GM21717 (cell line): ENCODE data around the gene HTRA2.

Experiments used
- ATAC-seq: cut with Tn5 transposase; IDR thresholded peaks from one replicate; pipeline ENCODE4 v1.9.1; 2021; ENCODE audit warnings: mild to moderate bottlenecking, moderate library complexity; ENCODE audit not compliant: unreplicated experiment

HTRA2 gene

GRCh38 chr2:74515271-74515980, 14.3 kb upstream of the HTRA2 start:
- no peak for ATAC-seq

DNA sequence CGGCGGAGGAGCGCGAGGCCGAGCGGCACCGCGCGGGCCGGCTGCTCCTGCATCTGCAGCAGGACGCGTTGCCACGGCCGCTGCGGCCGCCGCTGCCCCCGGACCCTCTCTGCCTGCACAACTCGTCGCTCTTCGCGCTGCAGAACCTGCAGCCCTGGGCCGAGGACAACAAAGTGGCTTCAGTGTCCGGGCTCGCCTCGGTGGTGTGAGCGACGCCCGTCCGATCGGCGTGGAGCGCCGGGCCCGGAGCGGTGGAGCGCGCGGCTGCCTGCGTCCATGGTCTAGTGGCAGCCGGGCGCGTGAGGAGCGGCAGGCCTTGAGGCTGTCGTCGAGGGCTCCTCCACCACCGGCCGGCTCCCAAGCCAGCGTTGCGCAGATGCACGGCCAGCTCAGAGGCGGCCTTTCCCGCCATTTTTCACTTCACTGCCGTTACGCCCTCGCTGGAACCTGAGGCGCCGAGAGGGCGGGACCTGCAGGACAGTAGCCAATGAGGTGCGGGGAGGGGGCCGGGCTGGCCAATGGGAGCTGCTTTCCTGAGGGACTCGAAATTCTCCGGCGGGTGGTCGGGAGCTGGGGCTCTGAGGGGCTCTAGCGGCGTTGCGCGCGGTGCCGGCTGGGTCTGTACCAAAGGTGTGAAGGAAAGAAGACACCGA, 13.6 kb upstream of the HTRA2 start:
- no peak for ATAC-seq

DNA sequence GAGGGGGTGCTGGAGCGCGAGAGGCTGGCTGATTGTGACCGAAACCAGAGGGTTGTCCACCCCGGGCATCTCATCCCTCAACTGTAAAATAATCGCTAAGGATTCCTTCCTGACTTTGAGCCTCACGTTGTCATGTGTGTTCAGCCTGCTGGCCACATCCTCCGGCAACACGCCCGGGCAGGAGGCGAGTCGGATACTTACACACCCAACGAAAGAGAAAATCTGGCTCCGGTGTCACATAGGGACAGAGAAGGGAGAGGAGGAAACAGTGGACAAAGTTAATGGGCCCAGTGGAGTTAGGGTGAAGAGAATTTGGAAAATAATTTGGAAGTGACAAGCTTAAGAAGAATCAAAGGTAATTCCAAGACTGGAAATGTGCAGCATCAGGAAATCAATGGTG, 13.1 kb upstream of the HTRA2 start:
- no peak for ATAC-seq

DNA sequence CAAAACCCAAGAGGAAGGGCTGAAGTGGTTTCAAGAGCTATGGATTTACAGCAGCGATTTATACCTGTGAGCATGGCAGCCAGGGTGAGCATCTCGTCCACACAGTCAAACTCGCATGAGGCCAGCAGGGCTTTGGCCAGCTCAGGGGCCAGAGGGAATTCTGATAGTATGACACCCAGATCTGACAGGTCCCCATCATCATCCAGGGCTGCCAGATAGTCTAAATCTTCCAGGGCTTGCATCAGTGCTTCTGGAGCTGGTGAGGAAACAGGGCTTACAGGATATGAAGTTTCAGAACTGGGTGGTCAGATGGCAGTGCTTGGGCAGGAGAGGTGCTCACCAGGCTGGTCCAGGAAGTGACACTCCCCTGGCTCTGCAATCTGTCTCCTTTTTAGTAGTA, 7.2 kb upstream of the HTRA2 start:
- ATAC-seq: no peak

GRCh38 chr2:74524005-74524404, 5.7 kb upstream of the HTRA2 start:
- no peak for ATAC-seq

GRCh38 chr2:74524955-74525716, 4.6 kb upstream of the HTRA2 start:
- ATAC-seq: no peak

DNA sequence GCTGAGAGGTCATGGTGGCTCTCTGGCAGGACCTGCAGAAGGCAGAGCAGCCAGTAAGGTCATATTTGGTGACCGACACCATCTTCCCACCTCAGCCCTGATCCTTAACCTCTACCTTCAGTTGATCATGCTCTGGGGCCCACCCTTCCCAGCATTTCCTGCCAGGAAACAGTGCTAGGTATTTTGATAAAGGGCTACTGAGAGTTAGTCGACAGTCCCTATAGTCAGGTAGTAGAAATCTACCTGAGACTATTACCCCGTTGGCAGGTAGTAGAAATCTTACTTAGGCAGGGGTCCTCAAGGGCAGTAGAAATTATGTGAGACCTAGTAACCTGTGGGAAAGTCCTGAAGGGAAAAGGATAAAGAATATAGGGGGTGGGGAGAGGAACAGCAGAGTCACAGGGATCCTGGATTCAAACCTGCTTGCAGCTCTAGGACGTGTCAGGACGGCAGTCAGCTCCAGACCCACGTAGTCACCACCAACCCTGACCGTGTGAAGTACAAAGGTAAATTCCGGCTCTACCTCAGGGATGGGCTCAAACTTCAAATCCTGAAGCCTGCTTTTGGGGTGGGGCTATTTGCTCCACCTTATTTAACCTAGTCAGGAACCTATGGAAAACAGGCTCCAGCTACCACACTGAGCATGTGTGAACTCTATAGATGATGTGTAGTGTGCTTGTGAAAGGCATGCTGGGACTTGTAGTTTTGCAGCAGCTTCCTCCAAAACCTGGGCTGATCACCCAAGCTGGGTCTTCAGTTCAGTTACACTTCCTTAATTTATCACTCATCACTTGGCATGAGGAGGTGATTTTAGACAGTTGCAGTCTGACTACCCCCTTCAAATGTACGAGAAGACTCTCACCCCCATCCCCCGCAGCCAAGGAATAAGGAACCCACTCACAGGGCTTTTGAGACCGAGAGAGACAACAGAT, 3.8 kb upstream of the HTRA2 start, which contains the start of gene DQX1:
Gene DQX1 (minus strand): TSS at position 515 of the 932 bp plus-strand sequence. CDS start 502 bp downstream, at position 13.
- ATAC-seq: no peak

DNA sequence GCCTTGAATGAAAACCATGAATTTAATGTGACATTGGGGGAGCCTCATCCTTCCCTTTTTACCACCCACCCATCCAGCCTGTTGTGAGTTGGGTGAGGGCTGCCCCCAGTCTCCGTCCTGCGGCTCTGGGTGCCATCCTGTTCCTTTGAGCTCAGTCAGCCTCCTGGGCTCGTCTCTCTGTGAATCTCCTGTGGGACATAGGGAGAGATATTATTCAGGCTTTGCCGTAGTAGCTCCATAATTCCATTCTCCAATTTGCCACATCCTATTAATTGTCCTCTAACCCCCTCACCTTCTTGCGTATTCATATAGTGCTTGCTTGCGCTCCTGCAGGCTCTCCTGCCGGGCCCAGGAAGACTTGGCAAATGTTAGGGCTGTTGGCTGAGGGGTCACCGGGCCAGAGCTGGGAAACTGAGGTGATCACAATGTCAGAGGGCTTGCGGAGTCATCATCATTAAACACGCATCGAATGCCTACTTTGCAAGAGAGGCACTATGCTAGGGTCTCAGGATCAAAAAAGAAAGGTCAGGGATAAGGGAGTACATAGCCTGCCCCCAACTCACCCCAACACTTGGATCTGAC, 3.0 kb upstream of the HTRA2 start:
- ATAC-seq: no peak

DNA sequence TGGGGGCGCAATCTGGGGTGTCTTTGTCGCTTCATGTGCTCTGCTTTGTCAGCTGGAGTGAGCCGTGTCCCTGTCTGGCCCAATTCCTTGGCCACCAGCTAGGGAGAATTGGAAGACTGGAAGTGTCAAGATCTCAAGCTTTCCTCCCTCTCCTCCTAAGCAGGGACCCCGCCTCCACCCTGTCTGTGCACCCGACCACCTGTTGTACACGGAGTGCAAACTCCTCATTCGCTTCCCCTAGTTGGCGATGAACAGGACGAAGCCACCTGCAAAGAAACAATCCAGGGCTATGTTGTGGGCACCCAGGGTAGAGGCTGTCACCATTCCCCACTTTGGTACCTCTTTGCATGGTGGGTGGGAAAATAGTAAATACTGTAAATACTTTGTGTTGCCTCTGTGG, 2.0 kb upstream of the HTRA2 start:
- no peak for ATAC-seq

GRCh38 chr2:74528600-74529356, 955 bp upstream of the HTRA2 start:
- ATAC-seq: peak; percentile 14

GRCh38 chr2:74530239-74531187, 780 bp downstream of the HTRA2 start:
- ATAC-seq: peak; percentile 30

DNA sequence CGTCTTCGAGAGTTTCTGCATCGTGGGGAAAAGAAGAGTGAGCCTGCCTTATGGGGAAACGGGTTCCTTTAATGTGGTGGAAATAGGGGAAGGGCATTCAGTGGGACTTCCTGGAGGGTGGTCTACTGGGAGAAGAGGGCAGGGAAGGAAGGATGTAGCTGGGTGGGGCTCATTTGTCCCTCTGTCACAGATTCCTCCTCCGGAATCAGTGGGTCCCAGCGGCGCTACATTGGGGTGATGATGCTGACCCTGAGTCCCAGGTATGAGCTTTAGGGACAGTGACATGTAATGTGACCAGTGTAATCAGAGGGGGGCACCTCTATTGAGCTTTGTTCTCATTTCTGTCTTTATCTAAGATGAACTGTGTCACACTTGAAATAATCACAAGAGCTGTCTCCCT, 1.9 kb downstream of the HTRA2 start:
- ATAC-seq: no peak

DNA sequence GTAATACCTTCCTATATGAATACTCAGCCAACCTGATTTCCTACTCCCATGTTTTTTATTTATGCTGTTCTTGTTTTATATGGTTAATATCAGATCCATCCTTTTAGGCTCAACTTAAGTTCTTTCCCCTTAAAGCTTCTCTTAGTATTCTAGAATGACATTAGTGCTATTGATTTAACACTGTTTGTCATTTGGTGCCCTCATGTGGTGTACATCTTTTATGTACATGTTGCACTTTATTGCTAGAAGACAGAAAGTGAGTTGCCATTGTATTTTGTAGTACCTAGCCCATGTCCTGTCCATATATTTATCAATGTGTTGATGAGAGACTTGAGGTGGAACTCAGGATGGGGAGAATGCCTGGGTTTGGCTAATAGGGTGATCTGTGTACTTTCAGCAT, 2.5 kb downstream of the HTRA2 start:
- no peak for ATAC-seq

DNA sequence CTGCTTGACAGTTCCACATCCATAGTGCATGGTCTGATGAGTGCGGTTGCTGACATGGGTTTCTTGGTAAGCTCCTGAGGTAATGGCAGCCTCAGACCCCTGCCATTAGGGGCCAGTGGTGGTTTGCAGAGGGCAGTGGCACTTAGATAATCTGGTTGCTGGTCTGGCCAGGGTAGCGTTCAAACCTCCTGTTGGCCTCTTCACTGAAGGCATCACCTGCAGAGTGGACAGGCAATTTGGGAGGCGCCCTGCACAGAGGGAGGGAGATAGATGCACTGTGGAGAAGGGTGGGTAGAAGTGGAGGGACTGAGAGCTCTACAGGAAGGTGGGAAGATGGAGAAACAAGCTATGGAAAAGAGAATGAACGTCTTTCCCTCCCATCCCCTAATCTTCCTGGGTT, 3.7 kb downstream of the HTRA2 start:
- ATAC-seq: no peak

GRCh38 chr2:74534411-74534810, 4.7 kb downstream of the HTRA2 start:
- ATAC-seq: no peak

GRCh38 chr2:74535440-74535965, 5.8 kb downstream of the HTRA2 start:
- ATAC-seq: no peak

GRCh38 chr2:74536166-74536950, 6.6 kb downstream of the HTRA2 start:
- no peak for ATAC-seq

DNA sequence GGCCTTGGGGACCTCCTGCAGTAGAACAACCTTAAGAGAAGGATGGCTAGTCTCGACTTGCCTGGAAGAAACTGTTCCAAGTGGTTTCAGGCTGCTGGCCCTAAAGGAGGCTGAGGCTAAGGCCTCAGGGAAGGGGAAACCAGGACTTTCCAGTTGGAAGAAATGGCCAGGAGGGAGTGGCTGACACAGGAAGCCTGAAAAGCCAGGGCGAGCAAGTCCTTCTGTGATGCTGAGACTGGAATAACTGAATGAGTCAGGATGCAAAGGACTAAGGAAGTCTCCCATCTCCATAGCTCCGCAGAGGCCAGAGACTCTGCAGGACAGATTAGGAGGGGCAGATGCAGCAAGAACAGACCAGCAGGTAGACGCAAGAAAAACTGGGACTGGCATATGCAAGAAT, 7.4 kb downstream of the HTRA2 start:
- no peak for ATAC-seq
